ENCODE results near the gene ATXN2.
"Not testable (repeated sequence)": the region's sequence is repeated elsewhere in the genome, so short reads cannot be mapped to it uniquely, and the experiment has no call there.

ATXN2 gene

DNA sequence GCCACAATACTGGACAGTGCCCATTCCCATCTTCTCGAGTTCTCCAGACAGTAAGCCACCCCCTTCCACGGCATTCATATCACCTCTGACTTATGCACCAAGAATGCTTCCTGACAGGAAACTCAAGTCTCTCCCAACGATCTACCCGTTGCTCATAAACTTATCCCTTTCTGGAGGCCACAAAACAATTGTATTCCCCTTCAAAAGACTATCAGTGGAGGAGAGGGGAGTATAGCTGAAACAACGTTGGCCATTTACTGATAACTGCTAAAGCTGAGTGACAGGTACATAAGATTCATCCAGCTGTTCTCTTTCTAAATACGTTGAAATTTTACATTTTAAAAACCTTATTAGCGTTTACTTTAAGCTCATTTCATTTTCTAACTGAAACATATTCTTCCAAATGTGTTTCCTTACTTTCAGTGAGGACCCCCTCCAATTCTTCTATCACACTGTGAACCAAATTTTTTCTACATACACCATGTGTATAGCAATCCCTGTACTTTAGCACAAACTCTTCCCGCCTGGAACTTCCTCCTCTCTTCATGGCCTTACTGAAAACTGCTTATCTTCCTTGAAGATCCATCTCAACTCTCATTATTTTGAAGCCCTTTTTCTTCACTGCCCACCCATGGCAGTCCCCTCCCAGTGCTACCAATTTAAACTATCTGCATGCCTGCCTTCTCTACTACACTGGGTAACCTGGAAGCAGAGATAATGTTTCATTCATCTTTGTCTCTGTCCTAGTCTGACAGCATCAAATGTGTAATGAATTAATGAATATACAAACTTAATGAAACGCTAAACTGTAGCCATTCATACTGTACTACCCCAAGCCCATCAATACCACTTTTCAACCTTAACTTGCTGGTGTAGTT lies 28.8 kb downstream of the ATXN2 start:
- DNase-seq (ENCODE audit: low spot score), result no peak

- DNase-seq (ENCODE audit: low spot score), result no peak
These were observed 29.6 kb downstream of the ATXN2 start for GRCh38 chr12:111569363-111570083.

GRCh38 chr12:111560844-111561243 lies 38.3 kb downstream of the ATXN2 start:
- DNase-seq (ENCODE audit: low spot score), result not testable (repeated sequence)

- no peak for DNase-seq (ENCODE audit: low spot score)
These were observed 41.1 kb downstream of the ATXN2 start for GRCh38 chr12:111558107-111558376.

- DNase-seq (ENCODE audit: low spot score), result no peak
These were observed 41.6 kb downstream of the ATXN2 start for GRCh38 chr12:111557271-111558106.

GRCh38 chr12:111556676-111557075 lies 42.4 kb downstream of the ATXN2 start:
- DNase-seq (ENCODE audit: low spot score), result no peak

DNA sequence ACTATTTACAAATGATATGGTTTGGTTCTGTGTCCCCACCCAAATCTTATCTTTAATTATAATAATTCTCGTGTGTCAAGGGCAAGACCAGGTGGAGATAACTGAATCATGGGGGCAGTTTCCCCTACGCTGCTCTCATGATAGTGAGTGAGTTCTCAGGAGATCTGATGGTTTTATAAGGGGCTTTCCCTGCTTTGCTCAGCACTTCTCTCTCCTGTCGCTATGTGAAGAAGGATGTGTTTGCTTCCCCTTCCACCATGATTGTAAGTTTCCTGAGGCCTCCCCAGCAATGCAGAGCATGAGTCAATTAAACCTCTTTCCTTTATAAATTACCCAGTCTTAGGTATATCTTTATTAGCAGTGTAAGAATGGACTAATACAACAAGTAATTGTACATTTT lies 43.8 kb downstream of the ATXN2 start:
- DNase-seq (ENCODE audit: low spot score), result not testable (repeated sequence)

GRCh38 chr12:111546758-111547383 lies 52.2 kb downstream of the ATXN2 start:
- no peak for DNase-seq (ENCODE audit: low spot score)

DNA sequence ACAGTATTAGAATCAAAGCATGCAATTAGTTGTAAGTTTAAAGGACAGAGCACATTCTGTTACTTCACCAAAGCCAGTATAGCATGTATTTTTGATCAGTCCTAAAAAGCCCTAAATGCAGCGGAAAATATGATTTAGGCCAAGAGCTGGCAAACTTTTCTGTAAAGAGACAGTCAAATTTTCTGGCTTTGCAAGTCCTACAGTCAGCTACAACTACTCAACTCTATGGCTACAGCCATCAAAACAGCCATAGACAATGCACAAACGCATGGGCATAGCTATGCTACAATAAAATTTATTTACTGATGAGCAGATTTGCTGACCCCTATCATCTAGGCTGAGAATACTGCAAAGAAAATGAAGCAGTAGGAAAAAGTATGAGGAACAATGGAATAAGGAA lies 52.9 kb downstream of the ATXN2 start:
- no peak for DNase-seq (ENCODE audit: low spot score)

- no peak for DNase-seq (ENCODE audit: low spot score)
These were observed 55.1 kb downstream of the ATXN2 start for GRCh38 chr12:111544032-111544431.

DNA sequence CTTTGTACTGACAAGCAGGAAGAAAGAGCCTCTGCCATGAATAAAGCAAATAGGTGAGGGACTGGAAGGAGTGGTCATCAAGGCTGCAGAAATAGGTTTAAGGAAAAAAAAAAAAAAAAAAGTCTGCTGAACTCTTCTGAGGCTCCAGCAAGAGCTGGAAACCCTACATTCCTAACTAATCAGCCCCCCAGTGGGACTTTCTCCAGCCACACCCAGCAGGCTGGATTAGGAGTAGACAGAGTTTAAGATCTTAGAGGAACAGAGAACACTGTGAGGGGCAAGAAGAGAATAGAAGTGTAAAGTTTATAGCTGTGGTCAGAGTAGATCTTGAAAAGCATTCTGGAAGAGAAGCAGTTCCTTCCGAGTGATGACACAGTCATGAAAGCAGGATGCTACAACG lies 66.4 kb downstream of the ATXN2 start:
- DNase-seq (ENCODE audit: low spot score), result no peak

DNA sequence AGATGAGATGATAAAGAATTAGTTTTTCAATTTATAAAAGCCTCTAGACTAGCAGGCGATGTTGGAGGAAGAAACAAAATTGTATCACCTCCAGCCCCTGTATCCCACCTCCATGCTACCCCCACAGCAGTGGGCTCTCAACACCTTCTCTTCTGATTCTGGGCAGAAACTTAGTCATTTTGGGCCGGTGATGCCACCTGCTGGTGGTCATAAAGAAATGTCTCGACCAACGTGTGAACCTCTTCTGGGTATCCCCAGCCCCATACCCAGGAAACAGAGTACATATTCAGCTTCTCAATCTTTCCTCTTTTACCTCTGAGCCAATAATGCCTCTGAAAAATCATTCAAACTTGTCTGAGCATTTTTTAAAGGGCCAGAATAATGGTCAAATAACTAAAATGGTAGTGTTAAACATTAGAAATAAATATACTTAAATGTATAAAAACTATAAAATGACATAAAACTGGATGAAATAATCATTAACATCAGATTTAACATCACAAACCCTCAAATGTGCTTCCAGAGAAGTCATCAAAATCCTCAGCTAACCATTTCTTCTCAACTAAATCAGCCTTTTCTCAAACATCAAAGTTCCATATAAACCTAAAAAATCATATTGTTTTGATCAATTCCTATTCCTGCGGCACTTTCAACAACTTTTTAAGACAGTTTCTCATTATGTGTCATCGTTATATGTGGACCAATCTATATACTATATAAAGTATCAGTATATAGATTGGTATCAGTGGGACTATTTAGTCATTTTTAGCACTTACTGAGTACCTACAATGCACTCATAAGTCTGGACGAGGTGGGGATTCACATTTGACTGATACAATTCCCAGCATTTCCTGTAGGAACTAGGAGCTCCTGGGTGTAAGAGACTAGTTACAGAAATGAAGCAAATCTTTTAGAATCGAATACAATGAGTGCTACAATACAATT lies 69.4 kb downstream of the ATXN2 start:
- peak; percentile 81 for DNase-seq (ENCODE audit: low spot score)

GRCh38 chr12:111523587-111524167 lies 75.4 kb downstream of the ATXN2 start:
- no peak for DNase-seq (ENCODE audit: low spot score)

DNA sequence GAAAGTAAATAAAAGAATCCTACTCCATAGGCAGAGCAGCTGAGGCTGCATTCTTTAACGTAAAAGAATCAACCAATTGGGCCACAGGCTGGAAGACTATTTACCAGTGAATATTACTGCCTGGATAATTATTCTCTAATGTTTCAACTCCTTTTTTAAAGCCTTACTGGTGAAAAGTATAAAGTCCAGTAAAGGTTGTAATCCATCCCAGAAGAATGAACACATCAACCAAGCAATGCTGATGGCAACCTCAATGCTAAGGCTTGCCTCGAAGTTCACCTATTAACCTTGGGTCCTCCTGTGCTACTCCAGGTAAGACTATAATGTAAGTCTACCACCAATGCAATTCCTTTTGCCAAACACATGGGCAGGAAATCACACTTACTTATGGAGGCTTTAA lies 77.3 kb downstream of the ATXN2 start:
- no peak for DNase-seq (ENCODE audit: low spot score)

- DNase-seq (ENCODE audit: low spot score), result no peak
These were observed 79.2 kb downstream of the ATXN2 start for GRCh38 chr12:111519937-111520336.

- DNase-seq (ENCODE audit: low spot score), result no peak
These were observed 80.0 kb downstream of the ATXN2 start for GRCh38 chr12:111519083-111519482.

- not testable (repeated sequence) for DNase-seq (ENCODE audit: low spot score)
These were observed 91.4 kb downstream of the ATXN2 start for GRCh38 chr12:111507719-111508118.

- not testable (repeated sequence) for DNase-seq (ENCODE audit: low spot score)
These were observed 91.9 kb downstream of the ATXN2 start for GRCh38 chr12:111507258-111507657.

DNA sequence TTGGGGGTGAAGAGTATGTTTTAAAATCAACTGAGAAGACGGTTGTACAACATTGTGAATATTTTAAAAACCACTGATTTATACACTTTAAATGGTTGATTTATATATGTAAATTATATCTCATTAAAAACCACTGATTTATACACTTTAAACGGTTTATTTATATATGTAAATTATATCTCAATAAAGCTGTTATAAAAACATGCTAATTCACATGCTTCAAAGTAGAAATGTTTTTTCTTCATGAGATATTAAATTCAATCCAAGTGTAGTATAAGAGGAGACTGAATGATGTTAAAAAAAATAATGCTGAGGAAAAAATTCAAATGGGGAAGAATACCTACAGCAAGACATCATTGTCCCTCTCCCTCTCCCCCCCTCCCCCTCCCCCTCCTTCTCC lies 92.9 kb downstream of the ATXN2 start:
- DNase-seq (ENCODE audit: low spot score), result no peak

GRCh38 chr12:111505601-111506036 lies 93.5 kb downstream of the ATXN2 start:
- DNase-seq (ENCODE audit: low spot score), result no peak

GRCh38 chr12:111503116-111503515 lies 96.0 kb downstream of the ATXN2 start:
- DNase-seq (ENCODE audit: low spot score), result no peak
